Mesendoderm (in vitro differentiated cells): ENCODE measurements around the gene DNAJC1.
A peak's percentile ranks its signal among the peaks of the same experiment; 100 is the strongest.

Experiments
- DNase-seq: peaks from one replicate; pipeline ENCODE4 v3.0.0; 2013
- H2AK5ac ChIP-seq: 2 replicates; pipeline ENCODE4 v1.6.1; 2013; ENCODE audit warnings: low read length, inconsistent platforms
- H2BK120ac ChIP-seq: 2 replicates; pipeline ENCODE4 v1.6.1; 2013; ENCODE audit warnings: low read depth, mild to moderate bottlenecking, low read length, moderate library complexity, mixed read lengths
- H2BK15ac ChIP-seq: replicated peaks from 2 replicates; pipeline ENCODE4 v1.6.1; 2013; ENCODE audit warnings: low read depth, mild to moderate bottlenecking, moderate library complexity
- H2BK5ac ChIP-seq: 2 replicates; pipeline ENCODE4 v1.6.1; 2013; ENCODE audit warnings: low read length, inconsistent platforms
- H3K18ac ChIP-seq: 2 replicates; pipeline ENCODE4 v1.6.1; 2013; ENCODE audit warnings: mild to moderate bottlenecking, low read length, mixed read lengths
- H3K23ac ChIP-seq: one replicate; pipeline ENCODE4 v1.6.1; 2013; ENCODE audit warnings: low read length
- H3K27ac ChIP-seq: 2 replicates; pipeline ENCODE4 v1.5.1; 2013; ENCODE audit warnings: low read depth, mild to moderate bottlenecking, inconsistent platforms, low read length, moderate library complexity
- H3K27me3 ChIP-seq: 2 replicates; pipeline ENCODE4 v1.6.1; 2013; ENCODE audit warnings: low read length, control low read depth, mild to moderate bottlenecking, inconsistent platforms; ENCODE audit not compliant: insufficient read depth, poor library complexity
- H3K36me3 ChIP-seq: 2 replicates; pipeline ENCODE4 v1.6.1; 2013; ENCODE audit warnings: low read length, inconsistent platforms; ENCODE audit not compliant: control insufficient read depth, insufficient read depth
- H3K4ac ChIP-seq: one replicate; pipeline ENCODE4 v1.6.1; 2013; ENCODE audit warnings: low read depth, mild to moderate bottlenecking, low read length, moderate library complexity
- H3K4me1 ChIP-seq: 2 replicates; pipeline ENCODE4 v1.6.1; 2013; ENCODE audit warnings: low read depth, low read length, inconsistent platforms; ENCODE audit not compliant: control insufficient read depth
- H3K4me2 ChIP-seq: 2 replicates; pipeline ENCODE4 v1.6.1; 2013; ENCODE audit warnings: low read length
- H3K4me3 ChIP-seq: 2 replicates; pipeline ENCODE4 v1.5.1; 2013; ENCODE audit warnings: mild to moderate bottlenecking, low read length
- H3K56ac ChIP-seq: one replicate; pipeline ENCODE4 v1.6.1; 2013; ENCODE audit warnings: low read length
- H3K79me1 ChIP-seq: 2 replicates; pipeline ENCODE4 v1.6.1; 2013; ENCODE audit warnings: low read length, inconsistent platforms
- H3K79me2 ChIP-seq: 2 replicates; pipeline ENCODE4 v1.6.1; 2013; ENCODE audit warnings: mild to moderate bottlenecking, low read length; ENCODE audit not compliant: control insufficient read depth, insufficient read depth
- H3K9ac ChIP-seq: 2 replicates; pipeline ENCODE4 v1.6.1; 2013; ENCODE audit warnings: low read length, inconsistent platforms
- H4K5ac ChIP-seq: one replicate; pipeline ENCODE4 v1.6.1; 2013; ENCODE audit warnings: low read length
- H4K8ac ChIP-seq: one replicate; pipeline ENCODE4 v1.6.1; 2013; ENCODE audit warnings: low read depth, mild to moderate bottlenecking, control low read depth, low read length, moderate library complexity
- WGBS: extraction: QIAGEN DNeasy Blood & Tissue Kit; methylation state at CpG from one replicate; pipeline ENCODE4 v1.1.7; 2013; ENCODE audit warnings: low lambda C conversion rate, missing lambda C conversion rate; ENCODE audit not compliant: insufficient coverage; ENCODE audit errors: extremely low coverage; 5-methylcytosine and 5-hydroxymethylcytosine counted together

The DNAJC1 gene

GRCh38 chr10:21935439-21936023 is 68.0 kb downstream of the DNAJC1 start:
- H4K8ac ChIP-seq: no peak overlapping the region
- no peak overlapping the region for H3K4me3 ChIP-seq
- no peak overlapping the region for H3K27ac ChIP-seq
- no peak overlapping the region for H2BK120ac ChIP-seq
- no peak overlapping the region for H2BK5ac ChIP-seq
- H3K27me3 ChIP-seq: no peaks in the 10 kb centered on the region
- no peak for DNase-seq
- no peaks in the 10 kb centered on the region for H3K4me1 ChIP-seq
- H3K23ac ChIP-seq: no peak overlapping the region
- no peak overlapping the region for H3K9ac ChIP-seq
- no peak overlapping the region for H3K56ac ChIP-seq
- peaks cover 3% of the 10 kb centered on the region for H3K79me1 ChIP-seq
- no peak overlapping the region for H3K18ac ChIP-seq
- H2BK15ac ChIP-seq: no peak overlapping the region
- no peak overlapping the region for H3K4ac ChIP-seq
- no peak overlapping the region for H3K4me2 ChIP-seq
- no CpG with 5 or more reads among the region's 1 CpG for WGBS
- H3K79me2 ChIP-seq: no peaks in the 10 kb centered on the region
- no peak overlapping the region for H2AK5ac ChIP-seq
- no peaks in the 10 kb centered on the region for H3K36me3 ChIP-seq
- H4K5ac ChIP-seq: no peak overlapping the region

GRCh38 chr10:21934307-21934706 is 69.2 kb downstream of the DNAJC1 start:
- Histone ChIP-seq H3K27me3 (no peaks in the 10 kb centered on the region), H2AK5ac (no peak overlapping the region), H4K5ac (no peak overlapping the region), H3K27ac (no peak overlapping the region), H4K8ac (no peak overlapping the region), H2BK15ac (no peak overlapping the region), H3K18ac (no peak overlapping the region), H3K79me1 (peaks cover 2% of the 10 kb centered on the region), H3K36me3 (no peaks in the 10 kb centered on the region), H3K23ac (no peak overlapping the region), H3K79me2 (no peaks in the 10 kb centered on the region), H2BK120ac (no peak overlapping the region), H3K4me2 (no peak overlapping the region), H3K9ac (no peak overlapping the region), H2BK5ac (no peak overlapping the region), H3K4me1 (no peaks in the 10 kb centered on the region), H3K4ac (no peak overlapping the region), H3K4me3 (no peak overlapping the region), H3K56ac (no peak overlapping the region)
- WGBS: no CpG with 5 or more reads among the region's 1 CpG
- DNase-seq: no peak

- Histone ChIP-seq H3K9ac (no peak overlapping the region), H3K4me3 (no peak overlapping the region), H3K4ac (no peak overlapping the region), H3K27ac (no peak overlapping the region), H3K79me2 (no peaks in the 10 kb centered on the region), H3K23ac (no peak overlapping the region), H3K36me3 (no peaks in the 10 kb centered on the region), H3K79me1 (no peaks in the 10 kb centered on the region), H3K4me2 (no peak overlapping the region), H2BK15ac (no peak overlapping the region), H2BK120ac (no peak overlapping the region), H4K5ac (no peak overlapping the region), H3K18ac (no peak overlapping the region), H3K4me1 (no peaks in the 10 kb centered on the region), H2AK5ac (no peak overlapping the region), H3K27me3 (no peaks in the 10 kb centered on the region), H4K8ac (no peak overlapping the region), H2BK5ac (no peak overlapping the region), H3K56ac (no peak overlapping the region)
- WGBS: no CpG with 5 or more reads among the region's 2 CpGs
- DNase-seq: peak; percentile 52
Measured at GRCh38 chr10:21929070-21929469, 74.5 kb downstream of the DNAJC1 start.

- Histone ChIP-seq H4K5ac (no peak overlapping the region), H3K18ac (no peak overlapping the region), H3K36me3 (no peaks in the 10 kb centered on the region), H3K79me1 (no peaks in the 10 kb centered on the region), H3K4me2 (no peak overlapping the region), H3K27me3 (no peaks in the 10 kb centered on the region), H3K27ac (no peak overlapping the region), H3K79me2 (no peaks in the 10 kb centered on the region), H3K9ac (no peak overlapping the region), H2BK15ac (no peak overlapping the region), H3K56ac (no peak overlapping the region), H3K23ac (no peak overlapping the region), H3K4me1 (no peaks in the 10 kb centered on the region), H4K8ac (no peak overlapping the region), H2AK5ac (no peak overlapping the region), H3K4me3 (no peak overlapping the region), H2BK5ac (no peak overlapping the region), H3K4ac (no peak overlapping the region), H2BK120ac (no peak overlapping the region)
- no CpG with 5 or more reads among the region's 4 CpGs for WGBS
- peak; percentile 17 for DNase-seq
Measured at GRCh38 chr10:21927631-21928353, 75.7 kb downstream of the DNAJC1 start.

- Histone ChIP-seq H3K23ac (no peak overlapping the region), H3K56ac (no peak overlapping the region), H3K18ac (no peak overlapping the region), H2AK5ac (no peak overlapping the region), H4K8ac (no peak overlapping the region), H3K4me1 (no peaks in the 10 kb centered on the region), H3K9ac (no peak overlapping the region), H3K36me3 (no peaks in the 10 kb centered on the region), H3K4me3 (no peak overlapping the region), H2BK15ac (no peak overlapping the region), H3K79me2 (no peaks in the 10 kb centered on the region), H3K4me2 (no peak overlapping the region), H3K79me1 (no peaks in the 10 kb centered on the region), H3K27ac (no peak overlapping the region), H3K4ac (no peak overlapping the region), H2BK120ac (no peak overlapping the region), H2BK5ac (no peak overlapping the region), H3K27me3 (no peaks in the 10 kb centered on the region), H4K5ac (no peak overlapping the region)
- peak; percentile 67 for DNase-seq
- no CpG with 5 or more reads among the region's 2 CpGs for WGBS
Measured at GRCh38 chr10:21926949-21927348, 76.6 kb downstream of the DNAJC1 start.
